Measurements from ENCODE around the gene LIFR. TPM values are rescaled to one million over a fixed set of nuclear protein-coding genes. Genes with fewer than 3 reads are reported as not detected.

LIFR gene
- polyA plus RNA-seq, 3 donors from 2014 or later: not detected

DNA sequence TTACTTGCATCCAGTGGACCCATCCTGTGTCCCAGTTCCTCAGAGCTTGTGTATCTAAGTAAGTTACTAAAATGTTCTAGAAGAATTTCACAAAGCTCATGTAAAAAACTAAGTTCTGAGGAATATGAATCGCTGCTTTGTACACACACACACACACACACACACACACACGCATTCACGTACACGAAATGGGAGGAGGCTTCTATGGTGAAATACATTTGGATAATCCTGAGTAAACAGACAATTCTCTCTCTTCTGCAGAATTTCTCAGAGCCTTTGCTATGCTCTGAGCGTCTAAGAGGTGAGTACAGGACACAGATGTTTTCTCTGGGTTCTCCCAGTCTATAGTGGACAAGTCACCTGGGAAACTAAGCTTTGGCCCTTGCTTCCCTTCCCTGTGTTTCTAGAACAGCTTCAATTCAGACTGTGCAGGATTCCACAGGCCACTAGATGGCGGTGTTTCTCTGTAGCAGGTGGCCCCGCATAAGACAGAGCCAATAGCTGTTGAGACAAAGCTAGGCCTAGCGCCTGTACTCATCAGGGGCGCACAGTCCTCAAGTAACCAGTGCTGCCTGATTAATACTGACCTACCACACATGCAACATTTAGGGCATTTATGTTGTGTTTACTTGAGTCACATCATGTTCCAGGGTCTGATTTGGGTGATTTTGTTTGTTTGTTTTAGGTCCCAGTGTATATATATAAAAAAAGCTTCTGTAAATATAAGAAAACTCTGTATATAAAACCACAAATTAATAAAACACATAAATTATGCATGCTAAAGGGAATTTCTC is 114.8 kb downstream of the LIFR start:
- Mint-ChIP-seq H3K27ac (no peak overlapping the region), H3K9me3 (peaks cover 0 to 2% (median 0%) of the 10 kb centered on the region in 6 donors), H3K4me1 (no peaks in the 10 kb centered on the region)

DNA sequence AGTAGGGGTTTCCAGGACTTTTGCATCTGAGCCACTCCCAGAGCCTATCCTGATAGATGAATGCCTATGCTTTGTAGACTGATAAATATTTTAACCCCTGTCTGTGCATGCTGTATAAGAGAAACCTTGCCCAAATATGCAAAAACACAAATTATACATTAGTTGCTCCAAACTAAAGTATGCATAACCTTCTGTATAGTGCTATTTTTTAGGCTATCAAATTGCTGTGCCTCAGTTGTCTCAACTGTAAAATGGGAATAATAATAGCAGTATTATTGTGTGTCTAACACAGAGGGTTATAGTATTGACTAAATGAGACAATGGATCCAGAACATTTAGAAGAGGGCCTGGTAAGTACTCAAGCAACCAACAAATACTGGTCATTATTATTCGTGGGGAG is 117.7 kb downstream of the LIFR start:
- H3K27ac Mint-ChIP-seq: no peak overlapping the region
- H3K27me3 Mint-ChIP-seq (ENCODE audit: low read depth in 3 of 3): peaks cover 3 to 9% (median 3%) of the 10 kb centered on the region in 3 donors

More for the DNA sequence above, 114.8 kb downstream of the LIFR start:
- H3K27me3 Mint-ChIP-seq (ENCODE audit: low read depth in 3 of 3): peaks cover 4 to 17% (median 8%) of the 10 kb centered on the region in 3 donors
- H3K4me3 Mint-ChIP-seq: no peak overlapping the region
- DNase-seq: peak; percentile 66 to 76 (median 68)
- H3K36me3 Mint-ChIP-seq: no peaks in the 10 kb centered on the region

DNA sequence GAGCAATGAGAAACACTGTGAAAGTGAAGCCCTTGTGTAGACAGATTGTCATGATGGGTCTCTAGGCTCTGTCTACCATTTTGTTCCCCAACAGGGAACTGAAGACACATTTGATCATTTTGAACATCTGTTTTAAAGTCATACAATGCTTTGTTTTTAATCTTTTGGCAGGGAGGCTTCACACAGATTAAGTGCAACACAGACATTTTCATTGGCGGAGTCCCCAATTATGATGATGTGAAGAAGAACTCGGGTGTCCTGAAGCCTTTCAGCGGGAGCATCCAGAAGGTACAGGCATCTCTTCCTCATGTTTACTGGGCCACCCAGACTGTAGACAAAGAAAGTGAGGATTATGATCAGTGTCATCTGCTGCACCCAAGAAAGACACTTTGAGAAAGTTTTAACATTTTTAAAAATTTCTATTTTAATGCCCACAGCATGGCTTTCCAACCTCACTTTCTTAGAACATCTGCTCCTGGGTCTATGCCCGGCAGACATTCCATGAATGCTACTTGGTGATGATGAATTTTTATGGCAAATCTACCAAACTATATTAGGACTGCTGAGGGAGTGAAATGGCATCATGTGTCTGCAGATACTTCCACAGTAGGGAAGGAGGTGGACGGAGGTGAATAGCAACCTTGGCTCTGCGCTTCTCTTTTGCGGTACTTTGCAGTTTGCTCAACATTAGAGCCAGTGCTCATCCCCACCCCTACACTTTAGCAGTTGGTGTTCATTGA is 121.3 kb downstream of the LIFR start:
- H3K36me3 Mint-ChIP-seq: no peaks in the 10 kb centered on the region
- no peaks in the 10 kb centered on the region for H3K4me1 Mint-ChIP-seq
- H3K9me3 Mint-ChIP-seq: no peaks in the 10 kb centered on the region
- peaks cover 2 to 3% (median 2%) of the 10 kb centered on the region in 3 donors for H3K27me3 Mint-ChIP-seq (ENCODE audit: low read depth in 3 of 3)
- no peak overlapping the region for H3K4me3 Mint-ChIP-seq
- no peak overlapping the region for H3K27ac Mint-ChIP-seq
- DNase-seq: no peak

More for the DNA sequence above, 117.7 kb downstream of the LIFR start:
- no peak for DNase-seq
- no peaks in the 10 kb centered on the region for H3K36me3 Mint-ChIP-seq
- no peak overlapping the region for H3K4me3 Mint-ChIP-seq
- H3K4me1 Mint-ChIP-seq: no peaks in the 10 kb centered on the region
- no peaks in the 10 kb centered on the region for H3K9me3 Mint-ChIP-seq

DNA sequence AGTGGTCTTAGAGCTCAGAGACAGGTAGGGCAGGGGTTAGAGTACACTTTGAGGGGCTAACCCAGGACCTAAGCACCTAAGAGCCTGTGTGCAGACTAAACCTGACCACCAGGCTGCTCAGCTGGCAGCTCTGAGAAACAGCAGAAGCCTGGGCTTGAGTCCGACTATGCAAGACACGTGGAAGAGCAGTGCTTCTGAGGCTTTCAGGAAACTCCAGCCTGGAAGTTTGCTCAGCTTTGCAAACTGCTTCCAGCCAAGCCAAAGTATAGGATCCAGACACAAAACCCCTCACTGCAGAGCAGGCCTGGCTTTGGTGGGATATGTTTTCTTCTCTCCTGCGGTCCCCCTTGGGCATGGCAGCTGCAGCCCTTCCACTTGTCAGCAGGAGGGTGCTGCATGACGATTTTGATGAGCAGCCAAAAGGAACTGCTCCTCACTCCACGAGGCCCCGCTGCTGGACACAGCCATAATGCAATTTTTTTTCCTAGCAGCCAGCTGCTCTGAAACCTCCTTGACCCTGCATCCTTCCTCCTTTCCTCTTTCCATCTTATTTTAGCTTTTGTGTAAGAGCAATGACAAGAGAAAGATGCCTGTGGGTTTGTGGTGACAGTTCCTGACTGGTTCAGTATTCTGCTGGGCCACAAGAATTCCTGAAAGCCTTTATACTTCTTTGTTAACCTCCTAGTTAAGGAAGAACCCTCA is 123.1 kb downstream of the LIFR start:
- Mint-ChIP-seq H3K27ac (no peak overlapping the region), H3K36me3 (no peaks in the 10 kb centered on the region), H3K4me3 (no peak overlapping the region), H3K27me3 (ENCODE audit: low read depth in 3 of 3) (peaks cover 4 to 5% (median 4%) of the 10 kb centered on the region in 3 donors), H3K4me1 (no peaks in the 10 kb centered on the region), H3K9me3 (no peaks in the 10 kb centered on the region)
- DNase-seq: no peak

DNA sequence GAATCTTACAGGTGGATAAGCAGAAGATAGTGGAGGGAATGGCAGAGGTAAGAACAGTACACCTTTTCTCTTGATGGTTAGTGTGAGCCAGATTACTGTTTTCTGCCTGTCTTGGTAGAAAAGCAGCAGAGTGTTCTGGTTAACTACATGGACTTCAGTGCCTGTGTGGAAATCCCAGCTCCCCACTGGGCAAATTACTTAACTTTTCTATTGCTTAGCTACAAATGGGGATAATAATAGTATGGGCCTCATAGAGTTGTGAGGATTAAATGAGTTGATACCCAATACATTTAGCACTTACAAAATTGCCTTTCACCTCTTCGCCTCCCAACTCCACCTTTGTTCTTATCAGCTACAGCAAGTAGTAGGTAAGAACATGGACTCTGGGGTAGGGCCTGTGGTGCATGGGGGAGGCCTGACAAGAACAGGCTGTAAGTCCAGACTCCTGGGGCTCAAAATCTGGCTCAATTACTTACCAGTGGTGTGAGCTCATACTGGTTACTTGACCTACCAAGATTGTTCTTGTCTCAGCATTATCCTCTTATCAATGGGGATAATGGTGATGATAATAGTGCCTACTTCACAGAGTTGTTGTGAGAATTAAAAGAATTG is 125.1 kb downstream of the LIFR start:
- H3K27me3 Mint-ChIP-seq (ENCODE audit: low read depth in 3 of 3): peaks cover 4 to 8% (median 6%) of the 10 kb centered on the region in 3 donors
- no peak overlapping the region for H3K4me3 Mint-ChIP-seq
- H3K9me3 Mint-ChIP-seq: no peaks in the 10 kb centered on the region
- H3K36me3 Mint-ChIP-seq: no peaks in the 10 kb centered on the region
- H3K4me1 Mint-ChIP-seq: no peaks in the 10 kb centered on the region
- no peak overlapping the region for H3K27ac Mint-ChIP-seq
- no peak for DNase-seq

DNA sequence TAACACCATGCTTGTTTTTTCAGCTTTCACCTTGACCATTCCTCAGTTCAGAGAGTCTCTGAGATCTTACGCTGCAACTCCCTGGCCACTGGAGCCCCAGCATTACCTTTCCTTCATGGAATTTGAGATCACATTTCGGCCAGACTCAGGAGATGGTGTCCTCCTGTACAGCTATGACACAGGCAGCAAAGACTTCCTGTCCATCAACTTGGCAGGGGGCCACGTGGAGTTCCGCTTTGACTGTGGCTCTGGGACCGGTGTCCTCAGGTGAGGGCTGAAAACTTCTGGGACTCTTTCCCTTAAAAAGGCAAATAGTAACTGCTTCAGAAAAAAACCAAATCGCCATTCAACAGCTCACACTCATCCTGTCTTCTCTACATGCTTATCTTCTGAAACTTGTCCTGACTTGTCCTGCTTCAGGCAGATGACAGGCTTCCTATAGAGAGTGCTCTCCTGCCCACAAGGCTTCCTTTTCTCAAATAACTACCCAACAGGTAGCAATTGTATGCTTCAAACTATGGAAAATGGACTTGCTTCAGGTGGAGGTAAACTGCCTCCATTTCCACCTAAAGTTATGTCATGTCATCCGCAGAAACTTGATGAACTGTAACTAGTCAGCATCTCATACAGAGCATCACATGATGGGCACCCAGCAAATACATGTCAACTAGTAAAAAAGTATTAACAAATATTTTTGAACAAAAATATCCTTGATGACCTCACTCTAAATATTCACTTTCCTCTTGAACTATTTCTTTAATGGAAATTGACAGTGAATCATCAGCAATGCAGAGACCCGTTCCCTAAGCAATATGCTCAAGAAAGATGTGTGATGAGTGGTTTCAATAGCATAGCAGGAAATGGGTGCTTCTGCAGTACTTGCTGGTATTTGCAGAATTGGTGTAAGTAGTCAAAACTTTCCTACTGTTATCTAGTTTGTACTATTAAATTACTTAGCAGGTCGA is 129.2 kb downstream of the LIFR start:
- no peak for DNase-seq
- H3K27ac Mint-ChIP-seq: no peak overlapping the region
- H3K27me3 Mint-ChIP-seq (ENCODE audit: low read depth in 3 of 3): peaks cover 2 to 9% (median 8%) of the 10 kb centered on the region in 3 donors
- H3K36me3 Mint-ChIP-seq: no peaks in the 10 kb centered on the region
- no peak overlapping the region for H3K4me3 Mint-ChIP-seq
- H3K9me3 Mint-ChIP-seq: no peaks in the 10 kb centered on the region
- no peaks in the 10 kb centered on the region for H3K4me1 Mint-ChIP-seq

DNA sequence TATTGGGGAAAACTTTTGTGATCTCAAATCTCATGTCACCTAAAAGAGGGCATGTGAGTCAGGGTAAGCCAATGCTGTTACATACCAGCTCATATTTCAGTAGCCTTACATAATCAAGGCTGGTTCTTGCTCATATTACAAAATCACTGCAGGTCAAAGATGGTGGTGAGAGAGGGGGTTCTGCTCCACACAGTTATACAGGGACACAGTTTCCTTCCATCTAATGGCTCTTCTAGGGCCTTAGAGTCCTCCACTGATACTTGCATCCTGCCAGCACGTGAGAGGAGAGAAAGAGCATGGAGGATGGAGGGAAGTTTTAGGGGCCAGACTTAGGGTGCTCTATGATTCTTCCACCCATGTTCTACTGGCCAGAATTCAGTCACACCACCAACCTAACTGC is 130.0 kb downstream of the LIFR start:
- Mint-ChIP-seq H3K4me1 (no peaks in the 10 kb centered on the region), H3K9me3 (no peaks in the 10 kb centered on the region), H3K4me3 (no peak overlapping the region), H3K27me3 (ENCODE audit: low read depth in 3 of 3) (peaks cover 2 to 11% (median 9%) of the 10 kb centered on the region in 3 donors), H3K36me3 (no peaks in the 10 kb centered on the region), H3K27ac (no peak overlapping the region)
- no peak for DNase-seq

Data from immature natural killer cell (primary cell).